PFSK-1 (cell line): ENCODE data around the gene PGP.

Source experiments
- FOXP2 ChIP-seq: optimal IDR thresholded peaks from 2 replicates; pipeline ENCODE3; 2011; ENCODE audit warnings: borderline replicate concordance, control low read depth, inconsistent platforms; ENCODE audit not compliant: insufficient read depth; ENCODE audit errors: extremely low read length, extremely low read depth
- POLR2AphosphoS5 ChIP-seq: IDR thresholded peaks from 2 replicates; pipeline ENCODE4 v1.6.1; 2012; ENCODE audit warnings: low read depth, mild to moderate bottlenecking, control low read depth, low read length, moderate library complexity
- REST ChIP-seq, 2 experiments: IDR thresholded peaks; 2 replicates each; pipeline versions ENCODE4 v1.6.1 to v1.8.0; 2011 to 2012; ENCODE audit warnings: low read depth in 2 of 2, low read length in 2 of 2, control low read depth in 1 of 2, inconsistent platforms in 1 of 2, mild to moderate bottlenecking in 1 of 2, moderate library complexity in 1 of 2; ENCODE audit not compliant: insufficient read depth in 1 of 2
- SIN3A ChIP-seq: IDR thresholded peaks from 2 replicates; pipeline ENCODE4 v1.6.1; 2012; ENCODE audit warnings: mild to moderate bottlenecking, low read length, moderate library complexity, borderline replicate concordance; ENCODE audit not compliant: insufficient read depth
- TAF1 ChIP-seq: IDR thresholded peaks from 2 replicates; pipeline ENCODE4 v1.6.1; 2012; ENCODE audit warnings: low read length, control low read depth, borderline replicate concordance; ENCODE audit not compliant: insufficient read depth

The PGP gene

GRCh38 chr16:2177101-2177500 lies 37.5 kb downstream of the PGP start:
- TF ChIP-seq TAF1 (no peak), POLR2AphosphoS5 (no peak), FOXP2 (no peak), REST (IDR thresholded peaks at IDR 0.05; ENCODE audit: insufficient read depth in 1 of 2, low read depth in 2 of 2, low read length in 2 of 2) (no peak), SIN3A (no peak)

- no peak for TF ChIP-seq SIN3A
- TF ChIP-seq TAF1 = no peak
- no peak for TF ChIP-seq REST (IDR thresholded peaks at IDR 0.05; ENCODE audit: insufficient read depth in 1 of 2, low read depth in 2 of 2, low read length in 2 of 2)
- TF ChIP-seq POLR2AphosphoS5 = no peak
- no peak for TF ChIP-seq FOXP2
These were observed 38.6 kb downstream of the PGP start for GRCh38 chr16:2176047-2176446.

- TF ChIP-seq SIN3A (no peak), FOXP2 (no peak), TAF1 (no peak), REST (IDR thresholded peaks at IDR 0.05; ENCODE audit: insufficient read depth in 1 of 2, low read depth in 2 of 2, low read length in 2 of 2) (no peak), POLR2AphosphoS5 (no peak)
These were observed 39.2 kb downstream of the PGP start for GRCh38 chr16:2175454-2175853.

DNA sequence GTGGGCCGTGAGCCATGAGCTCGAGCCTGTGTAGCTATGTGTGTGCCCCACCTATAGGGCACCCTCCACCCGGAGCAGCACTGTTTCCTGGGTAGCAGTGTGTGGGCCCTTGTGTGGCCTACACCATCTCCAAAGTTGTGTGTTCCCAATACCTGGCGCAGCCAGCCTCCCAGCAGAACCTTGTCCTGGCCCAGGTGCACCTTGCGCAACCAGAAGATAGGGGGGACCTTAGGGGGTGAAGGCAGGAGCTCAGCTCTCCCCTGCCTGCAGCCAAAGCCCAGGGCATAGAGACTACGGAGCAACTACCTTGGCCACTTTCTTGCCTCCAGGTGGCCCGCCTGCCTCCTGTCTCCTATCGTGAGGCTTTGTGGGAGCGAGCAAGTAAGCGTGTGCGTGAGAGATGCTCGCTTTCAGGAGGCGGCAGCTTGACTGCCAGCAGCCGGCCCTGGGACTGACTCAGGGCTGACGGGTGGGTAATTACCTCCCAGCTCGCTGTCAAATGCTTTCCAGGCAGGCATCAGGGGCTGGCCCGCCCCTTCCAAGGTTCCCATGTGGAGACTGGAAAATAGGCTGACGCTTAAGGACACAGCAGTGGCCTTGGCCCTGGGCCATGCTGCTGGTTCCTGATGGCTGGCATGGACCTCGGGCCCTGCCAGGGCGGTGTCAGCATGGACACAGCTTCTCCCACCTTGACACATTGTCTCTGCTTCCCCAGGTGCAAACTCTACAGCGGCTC lies 40.1 kb downstream of the PGP start:
- TF ChIP-seq FOXP2 (no peak), SIN3A (no peak), REST (IDR thresholded peaks at IDR 0.05; ENCODE audit: insufficient read depth in 1 of 2, low read depth in 2 of 2, low read length in 2 of 2) (no peak), POLR2AphosphoS5 (no peak), TAF1 (no peak)

DNA sequence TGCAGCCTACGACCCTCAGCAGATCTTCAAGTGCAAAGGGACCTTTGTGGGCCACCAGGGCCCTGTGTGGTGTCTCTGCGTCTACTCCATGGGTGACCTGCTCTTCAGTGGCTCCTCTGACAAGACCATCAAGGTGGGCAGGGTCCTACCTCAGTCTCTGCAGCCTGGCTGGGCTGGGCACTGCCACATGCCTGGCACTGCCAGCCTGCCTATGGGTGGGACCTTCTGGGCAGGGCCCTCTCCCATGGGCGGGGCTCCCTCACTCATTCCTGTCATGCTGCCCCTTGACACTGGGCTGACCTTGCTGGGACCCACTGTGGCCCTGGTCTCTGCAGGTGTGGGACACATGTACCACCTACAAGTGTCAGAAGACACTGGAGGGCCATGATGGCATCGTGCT lies 40.7 kb downstream of the PGP start:
- no peak for TF ChIP-seq FOXP2
- TF ChIP-seq REST (IDR thresholded peaks at IDR 0.05; ENCODE audit: insufficient read depth in 1 of 2, low read depth in 2 of 2, low read length in 2 of 2) = no peak
- TF ChIP-seq SIN3A = no peak
- TF ChIP-seq POLR2AphosphoS5 = no peak
- TF ChIP-seq TAF1 = no peak
